Fibroblast of mammary gland (primary cell): ENCODE results near the gene CPZ.
"Not testable (repeated sequence)": the region's sequence is repeated elsewhere in the genome, so short reads cannot be mapped to it uniquely, and the experiment has no call there.

Experiments used
- DNase-seq: peaks from one replicate; pipeline ENCODE4 v3.0.0-alpha.2; 2010; ENCODE audit warnings: low read depth
- H3K4me3 ChIP-seq: 2 replicates; pipeline ENCODE4 v1.5.1; 2011; ENCODE audit warnings: low read depth, mild to moderate bottlenecking, low read length, moderate library complexity; ENCODE audit not compliant: control insufficient read depth
- CTCF ChIP-seq: conservative IDR thresholded peaks from 2 replicates; pipeline ENCODE4 v1.5.1; 2011; ENCODE audit warnings: low read depth, low read length, inconsistent platforms; ENCODE audit not compliant: control insufficient read depth, insufficient read depth

CPZ gene

GRCh38 chr4:8615366-8615765, 22.8 kb downstream of the CPZ start:
- no peak for TF ChIP-seq CTCF
- H3K4me3 ChIP-seq = no peak overlapping the region
- DNase-seq = no peak

GRCh38 chr4:8615921-8616787, 23.6 kb downstream of the CPZ start:
- no peak overlapping the region for H3K4me3 ChIP-seq
- no peak for DNase-seq
- TF ChIP-seq CTCF = no peak

- no peak for TF ChIP-seq CTCF
- no peak overlapping the region for H3K4me3 ChIP-seq
- no peak for DNase-seq
These were observed 24.3 kb downstream of the CPZ start for GRCh38 chr4:8616831-8617230.

GRCh38 chr4:8617486-8618040, 25.0 kb downstream of the CPZ start:
- no peak overlapping the region for H3K4me3 ChIP-seq
- TF ChIP-seq CTCF = no peak
- no peak for DNase-seq

- no peak overlapping the region for H3K4me3 ChIP-seq
- no peak for TF ChIP-seq CTCF
These were observed 25.9 kb downstream of the CPZ start for GRCh38 chr4:8618421-8618820.

GRCh38 chr4:8618961-8619720, 26.6 kb downstream of the CPZ start:
- TF ChIP-seq CTCF = no peak
- no peak overlapping the region for H3K4me3 ChIP-seq
- DNase-seq = no peak

More at GRCh38 chr4:8618421-8618820, 25.9 kb downstream of the CPZ start:
- DNase-seq = no peak

GRCh38 chr4:8621135-8621534, 28.6 kb downstream of the CPZ start:
- not testable (repeated sequence) for H3K4me3 ChIP-seq, DNase-seq

GRCh38 chr4:8624601-8625272, 32.2 kb downstream of the CPZ start:
- not testable (repeated sequence) for H3K4me3 ChIP-seq

GRCh38 chr4:8630240-8630905, 37.8 kb downstream of the CPZ start:
- H3K4me3 ChIP-seq, DNase-seq: not testable (repeated sequence)

More at GRCh38 chr4:8624601-8625272, 32.2 kb downstream of the CPZ start:
- DNase-seq = not testable (repeated sequence)
